ENCODE results near the gene HSDL2.

DNA sequence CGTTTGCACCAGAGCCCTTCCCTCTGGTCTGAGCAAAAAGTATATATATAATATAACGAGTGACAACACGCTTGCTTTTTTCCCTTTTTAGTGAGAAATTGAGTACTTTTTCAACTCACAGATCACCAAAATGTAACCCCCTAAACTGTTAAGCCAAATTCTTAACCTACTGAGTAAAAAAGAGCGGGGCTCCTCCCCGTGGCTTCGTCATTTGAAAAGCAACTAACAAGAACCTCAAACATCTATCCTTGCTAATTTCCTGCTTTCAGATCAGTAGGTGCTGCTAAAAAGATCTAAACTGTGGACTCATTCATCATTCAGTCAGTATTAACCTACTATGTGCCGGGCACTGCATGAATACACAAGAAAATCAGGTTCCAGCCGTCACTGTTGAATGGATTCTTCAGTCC is 45.5 kb upstream of the HSDL2 start:
- TF ChIP-seq, protein P1, sequence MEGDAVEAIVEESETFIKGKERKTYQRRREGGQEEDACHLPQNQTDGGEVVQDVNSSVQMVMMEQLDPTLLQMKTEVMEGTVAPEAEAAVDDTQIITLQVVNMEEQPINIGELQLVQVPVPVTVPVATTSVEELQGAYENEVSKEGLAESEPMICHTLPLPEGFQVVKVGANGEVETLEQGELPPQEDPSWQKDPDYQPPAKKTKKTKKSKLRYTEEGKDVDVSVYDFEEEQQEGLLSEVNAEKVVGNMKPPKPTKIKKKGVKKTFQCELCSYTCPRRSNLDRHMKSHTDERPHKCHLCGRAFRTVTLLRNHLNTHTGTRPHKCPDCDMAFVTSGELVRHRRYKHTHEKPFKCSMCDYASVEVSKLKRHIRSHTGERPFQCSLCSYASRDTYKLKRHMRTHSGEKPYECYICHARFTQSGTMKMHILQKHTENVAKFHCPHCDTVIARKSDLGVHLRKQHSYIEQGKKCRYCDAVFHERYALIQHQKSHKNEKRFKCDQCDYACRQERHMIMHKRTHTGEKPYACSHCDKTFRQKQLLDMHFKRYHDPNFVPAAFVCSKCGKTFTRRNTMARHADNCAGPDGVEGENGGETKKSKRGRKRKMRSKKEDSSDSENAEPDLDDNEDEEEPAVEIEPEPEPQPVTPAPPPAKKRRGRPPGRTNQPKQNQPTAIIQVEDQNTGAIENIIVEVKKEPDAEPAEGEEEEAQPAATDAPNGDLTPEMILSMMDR (IDR thresholded peaks at IDR 0.05 in 2 of 3, conservative IDR thresholded peaks at IDR 0.05 in 1 of 3; ENCODE audit: control insufficient read depth in 2 of 3, extremely low read depth in 1 of 3, insufficient read depth in 1 of 3, low read depth in 3 of 3, low read length in 3 of 3), result peak in 1 of 3 experiments; percentile 20; a peak in 2 of 6 replicates
- TF ChIP-seq, protein P2, sequence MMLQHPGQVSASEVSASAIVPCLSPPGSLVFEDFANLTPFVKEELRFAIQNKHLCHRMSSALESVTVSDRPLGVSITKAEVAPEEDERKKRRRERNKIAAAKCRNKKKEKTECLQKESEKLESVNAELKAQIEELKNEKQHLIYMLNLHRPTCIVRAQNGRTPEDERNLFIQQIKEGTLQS (IDR thresholded peaks at IDR 0.05; ENCODE audit: borderline replicate concordance, extremely low read depth, low read depth, low read length), result no peak
- no peak for TF ChIP-seq NFYB (IDR thresholded peaks at IDR 0.05; ENCODE audit: insufficient read depth, low read depth, low read length)
